PC-9 (cell line): ENCODE measurements around the gene CUL3.

ENCODE experiments used
- CTCF ChIP-seq: fragments of 200-600 bp; sonication (generic); conservative IDR thresholded peaks from 2 replicates; pipeline ENCODE4 v1.6.1; 2017; ENCODE audit warnings: mixed run types, antibody characterized with exemption, mild to moderate bottlenecking, moderate library complexity
- EZH2 ChIP-seq: fragments of 200-600 bp; sonication (generic); IDR thresholded peaks from 2 replicates; pipeline ENCODE4 v1.8.0; 2017; ENCODE audit warnings: antibody characterized with exemption, low read depth

GRCh38 chr2:224532441-224532840 is 52.7 kb downstream of the CUL3 start:
- TF ChIP-seq CTCF (no peak), EZH2 (no peak)
